ENCODE data around the gene MELTF. TPM values are rescaled to one million over a fixed set of nuclear protein-coding genes. Genes with fewer than 3 reads are reported as not detected.

The MELTF gene
- total and polyA plus RNA-seq, 2 donors (not counting 1 experiment from before 2014, with no cell fraction given) = 0.13 to 2.9 TPM

DNA sequence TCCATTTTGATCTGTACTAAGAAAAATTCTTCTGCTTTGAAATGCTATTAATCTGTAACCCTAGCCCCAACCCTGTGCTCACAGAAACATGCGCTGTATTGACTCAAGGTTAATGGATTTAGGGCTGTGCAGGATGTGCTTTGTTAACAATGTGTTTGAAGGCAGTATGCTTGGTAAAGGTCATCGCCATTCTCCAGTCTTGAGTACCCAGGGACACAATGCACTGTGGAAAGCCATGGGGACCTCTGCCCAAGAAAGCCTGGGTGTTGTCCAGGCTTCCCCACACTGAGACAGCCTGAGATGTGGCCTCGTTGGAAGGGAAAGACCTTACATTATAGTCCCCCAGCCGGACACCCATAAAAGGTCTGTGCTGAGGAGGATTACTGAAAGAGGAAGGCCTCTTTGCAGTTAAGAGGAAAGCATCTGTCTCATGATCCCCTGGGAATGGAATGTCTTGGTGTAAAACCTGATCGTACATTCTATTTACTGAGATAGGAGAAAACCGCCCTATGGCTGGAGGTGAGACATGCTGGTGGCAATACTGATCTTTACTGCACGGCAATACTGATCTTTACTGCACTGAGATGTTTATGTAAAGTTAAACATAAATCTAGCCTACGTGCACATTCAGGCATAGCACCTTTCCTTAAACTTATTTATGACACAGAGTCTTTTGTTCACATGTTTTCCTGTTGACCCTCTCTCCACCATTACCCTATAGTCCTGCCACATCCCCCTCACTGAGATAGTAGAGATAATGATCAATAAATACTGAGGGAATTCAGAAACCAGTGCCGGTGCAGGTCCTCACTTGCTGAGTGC is 67.3 kb downstream of the MELTF start:
- intact Hi-C loops (cut with micrococcal nuclease) = no loop called here
- H3K79me2 ChIP-seq (ENCODE audit: control insufficient read depth, insufficient read depth, low read length) = no peaks in the 10 kb centered on the region
- Mint-ChIP-seq H3K27me3 (no peaks in the 10 kb centered on the region), H3K4me3 (peak overlapping the region; percentile 57), H3K4me1 (peaks cover 18% of the 10 kb centered on the region), H3K27ac (peak overlapping the region; percentile 29), H3K9me3 (ENCODE audit: insufficient read depth) (no peaks in the 10 kb centered on the region)
- DNase-seq (no peak), ATAC-seq (ENCODE audit: low read depth) (peak; percentile 36)
- POLR2A ChIA-PET = no interaction called here
- no peaks in the 10 kb centered on the region for H4K20me1 ChIP-seq (ENCODE audit: control insufficient read depth, insufficient read depth, low read length, poor library complexity, severe bottlenecking)
- no peak overlapping the region for H2AFZ ChIP-seq (ENCODE audit: insufficient read depth, low read depth, low read length, poor library complexity, severe bottlenecking)
- WGBS (ENCODE audit: insufficient coverage) = 80% methylated on average over 2 of the region's 9 CpGs
- H3K4me3 ChIP-seq (ENCODE audit: control extremely low read depth in 1 of 5, extremely low read depth in 1 of 5, insufficient read depth in 1 of 5, low read depth in 2 of 5, low read length in 4 of 5) = no peak overlapping the region
- H3K27ac ChIP-seq (ENCODE audit: low read length in 2 of 2) = no peak overlapping the region
- H3K4me2 ChIP-seq (replicated peaks; ENCODE audit: low read depth, low read length, poor library complexity, severe bottlenecking) = no peak overlapping the region
- no peak overlapping the region for H3K9ac ChIP-seq (ENCODE audit: low read length)
- H3K9me3 ChIP-seq (ENCODE audit: control extremely low read depth in 1 of 3, control insufficient read depth in 2 of 3, insufficient read depth in 1 of 3, low read length in 2 of 3) = no peaks in the 10 kb centered on the region
- H3K27me3 ChIP-seq (replicated peaks in 1 of 4; ENCODE audit: control extremely low read depth in 1 of 4, control insufficient read depth in 3 of 4, insufficient read depth in 4 of 4, low read length in 3 of 4) = peaks cover 0 to 3% (median 0%) of the 10 kb centered on the region in 4 experiments
- H3K4me1 ChIP-seq (ENCODE audit: control insufficient read depth in 2 of 2, insufficient read depth in 2 of 2, low read length in 2 of 2) = peaks cover 6 to 15% of the 10 kb centered on the region in 2 donors
- TF ChIP-seq, protein P1, sequence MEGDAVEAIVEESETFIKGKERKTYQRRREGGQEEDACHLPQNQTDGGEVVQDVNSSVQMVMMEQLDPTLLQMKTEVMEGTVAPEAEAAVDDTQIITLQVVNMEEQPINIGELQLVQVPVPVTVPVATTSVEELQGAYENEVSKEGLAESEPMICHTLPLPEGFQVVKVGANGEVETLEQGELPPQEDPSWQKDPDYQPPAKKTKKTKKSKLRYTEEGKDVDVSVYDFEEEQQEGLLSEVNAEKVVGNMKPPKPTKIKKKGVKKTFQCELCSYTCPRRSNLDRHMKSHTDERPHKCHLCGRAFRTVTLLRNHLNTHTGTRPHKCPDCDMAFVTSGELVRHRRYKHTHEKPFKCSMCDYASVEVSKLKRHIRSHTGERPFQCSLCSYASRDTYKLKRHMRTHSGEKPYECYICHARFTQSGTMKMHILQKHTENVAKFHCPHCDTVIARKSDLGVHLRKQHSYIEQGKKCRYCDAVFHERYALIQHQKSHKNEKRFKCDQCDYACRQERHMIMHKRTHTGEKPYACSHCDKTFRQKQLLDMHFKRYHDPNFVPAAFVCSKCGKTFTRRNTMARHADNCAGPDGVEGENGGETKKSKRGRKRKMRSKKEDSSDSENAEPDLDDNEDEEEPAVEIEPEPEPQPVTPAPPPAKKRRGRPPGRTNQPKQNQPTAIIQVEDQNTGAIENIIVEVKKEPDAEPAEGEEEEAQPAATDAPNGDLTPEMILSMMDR (IDR thresholded peaks at IDR 0.05) = no peak
- no peak for TF ChIP-seq EZH2 (IDR thresholded peaks at IDR 0.05; ENCODE audit: borderline replicate concordance, insufficient read depth, low read depth, low read length, poor library complexity, severe bottlenecking)
- no peaks in the 10 kb centered on the region for H3K36me3 ChIP-seq (replicated peaks in 1 of 2; ENCODE audit: control extremely low read depth in 1 of 2, control insufficient read depth in 1 of 2, extremely low read depth in 1 of 2, insufficient read depth in 2 of 2, low read length in 1 of 2)
- CTCF ChIA-PET = no interaction called here

DNA sequence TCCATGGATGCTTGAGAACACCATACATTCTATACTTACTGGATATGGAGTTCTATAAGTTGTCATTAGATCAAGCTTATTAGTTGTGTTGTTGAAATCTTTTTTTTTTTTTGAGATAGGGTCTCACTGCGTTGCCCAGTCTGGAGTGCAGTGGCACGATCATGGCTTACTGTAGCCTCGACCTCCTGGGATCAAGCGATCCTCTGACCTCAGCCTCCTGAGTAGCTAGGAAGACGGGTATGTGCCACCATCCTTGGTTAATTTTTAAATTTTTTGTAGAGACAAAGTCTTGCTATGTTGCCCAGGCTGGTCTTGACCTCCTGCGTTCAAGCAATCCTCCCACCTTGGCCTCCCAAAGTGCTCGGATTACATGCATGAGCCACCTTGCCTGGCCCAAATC is 74.8 kb downstream of the MELTF start:
- DNase-seq (no peak), ATAC-seq (ENCODE audit: low read depth) (no peak)
- no peaks in the 10 kb centered on the region for H3K79me2 ChIP-seq (ENCODE audit: control insufficient read depth, insufficient read depth, low read length)
- H3K36me3 ChIP-seq (replicated peaks in 1 of 2; ENCODE audit: control extremely low read depth in 1 of 2, control insufficient read depth in 1 of 2, extremely low read depth in 1 of 2, insufficient read depth in 2 of 2, low read length in 1 of 2) = no peaks in the 10 kb centered on the region
- intact Hi-C loops (cut with micrococcal nuclease) = no loop called here
- H4K20me1 ChIP-seq (ENCODE audit: control insufficient read depth, insufficient read depth, low read length, poor library complexity, severe bottlenecking) = no peaks in the 10 kb centered on the region
- no peak overlapping the region for H3K4me2 ChIP-seq (replicated peaks; ENCODE audit: low read depth, low read length, poor library complexity, severe bottlenecking)
- ChIA-PET POLR2A (no interaction called here), CTCF (interaction anchor here (0.6 kb wide), 1 partner anchor 110 kb away, joined by 3 read pairs; no protein-coding TSS in a partner anchor)
- no peak overlapping the region for H3K27ac ChIP-seq (ENCODE audit: low read length in 2 of 2)
- no peak overlapping the region for H3K9ac ChIP-seq (ENCODE audit: low read length)
- H2AFZ ChIP-seq (ENCODE audit: insufficient read depth, low read depth, low read length, poor library complexity, severe bottlenecking) = no peak overlapping the region
- no peak overlapping the region for H3K27ac Mint-ChIP-seq
- peaks cover 0 to 3% (median 0%) of the 10 kb centered on the region in 4 experiments for H3K27me3 ChIP-seq (replicated peaks in 1 of 4; ENCODE audit: control extremely low read depth in 1 of 4, control insufficient read depth in 3 of 4, insufficient read depth in 4 of 4, low read length in 3 of 4)
- H3K4me1 Mint-ChIP-seq = no peaks in the 10 kb centered on the region
- H3K4me1 ChIP-seq (ENCODE audit: control insufficient read depth in 2 of 2, insufficient read depth in 2 of 2, low read length in 2 of 2) = no peaks in the 10 kb centered on the region
- 80% methylated on average over 5 of the region's 7 CpGs for WGBS (ENCODE audit: insufficient coverage)
- H3K9me3 ChIP-seq (ENCODE audit: control extremely low read depth in 1 of 3, control insufficient read depth in 2 of 3, insufficient read depth in 1 of 3, low read length in 2 of 3) = no peaks in the 10 kb centered on the region
- TF ChIP-seq EZH2 (IDR thresholded peaks at IDR 0.05; ENCODE audit: borderline replicate concordance, insufficient read depth, low read depth, low read length, poor library complexity, severe bottlenecking) = no peak
- TF ChIP-seq, protein P1 (IDR thresholded peaks at IDR 0.05) = no peak
- no peak overlapping the region for H3K4me3 Mint-ChIP-seq
- no peak overlapping the region for H3K4me3 ChIP-seq (ENCODE audit: control extremely low read depth in 1 of 5, extremely low read depth in 1 of 5, insufficient read depth in 1 of 5, low read depth in 2 of 5, low read length in 4 of 5)
- peaks cover 2% of the 10 kb centered on the region for H3K9me3 Mint-ChIP-seq (ENCODE audit: insufficient read depth)
- peaks cover 4% of the 10 kb centered on the region for H3K27me3 Mint-ChIP-seq
